HCT116 (cell line): ENCODE measurements around the gene SLC5A1. TPM values are rescaled to one million over a fixed set of nuclear protein-coding genes. Genes with fewer than 3 reads are reported as not detected.

ENCODE experiments used
- ATAC-seq: fragments of 200-7000 bp; cut with Tn5 transposase; 2 replicates; pipeline ENCODE4 v1.9.1; 2020; ENCODE audit warnings: mild to moderate bottlenecking, moderate library complexity
- BruUV-seq: library from RNA; stranded (reverse); fragments of 400-500 nt; replicated peaks from 2 replicates; lab custom pipeline; 2021; lab: Mats Ljungman, UMichigan
- CTCF ChIA-PET: fragments of 300-600 bp; sonication (Branson Sonifier 250); formaldehyde crosslinking; loops from one replicate; lab custom pipeline; 2021; ENCODE audit warnings: antibody characterized with exemption; lab: Charles Lee
- POLR2A ChIA-PET: fragments of 300-600, 350-600 bp; sonication (Branson Sonifier 250); formaldehyde crosslinking; loops from one replicate; lab custom pipeline; 2021; ENCODE audit warnings: antibody characterized with exemption; lab: Charles Lee
- RAD21 ChIA-PET, 2 experiments: fragments of 300-600 bp; sonication (Branson Sonifier 250); formaldehyde crosslinking; loops; one replicate each; lab custom pipeline; 2023; ENCODE audit warnings: low total read pairs in 2 of 2; ENCODE audit not compliant: uncharacterized antibody in 2 of 2, unreplicated experiment in 2 of 2, low non-redundant PET in 1 of 2; lab: Charles Lee
- DNase-seq: peaks from one replicate; pipeline ENCODE4 v3.0.0-alpha.2; 2010; ENCODE audit warnings: low read depth, low spot score
- H2AFZ ChIP-seq: fragments of 200-600 bp; shearing (Covaris generic), sonication (generic); 2 replicates; pipeline ENCODE4 v1.6.1; 2017; ENCODE audit warnings: low read depth, mixed run types, mixed read lengths, antibody characterized with exemption, low read length; ENCODE audit not compliant: poor library complexity, severe bottlenecking
- H3K27ac ChIP-seq: 2 replicates; pipeline ENCODE4 v1.5.1; 2012; ENCODE audit warnings: low read depth, low read length
- H3K27me3 ChIP-seq: fragments of 200-600 bp; sonication (generic); 2 replicates; pipeline ENCODE4 v1.6.1; 2016; ENCODE audit warnings: mixed run types, low read length, mixed read lengths; ENCODE audit not compliant: insufficient read depth
- H3K36me3 ChIP-seq, 2 experiments: fragments of 200-500 bp in 1 of 2; fragments of 200-600 bp in 1 of 2; sonication (Bioruptor generic) in 1 of 2; sonication (generic) in 1 of 2; 2 replicates each; pipeline versions ENCODE4 v1.5.1 to v1.6.1; 2014 to 2016; ENCODE audit warnings: low read length in 2 of 2, inconsistent platforms in 1 of 2, mixed read lengths in 1 of 2, mixed run types in 1 of 2; ENCODE audit not compliant: insufficient read depth in 2 of 2, control insufficient read depth in 1 of 2
- H3K4me1 ChIP-seq, 2 experiments: fragments of 200-600 bp in 1 of 2; sonication (generic) in 1 of 2; 2 replicates each; pipeline versions ENCODE4 v1.5.1 to v1.6.1; 2012 to 2017; ENCODE audit warnings: low read length in 2 of 2, inconsistent platforms in 1 of 2, mild to moderate bottlenecking in 1 of 2, mixed read lengths in 1 of 2, mixed run types in 1 of 2, moderate library complexity in 1 of 2; ENCODE audit not compliant: insufficient read depth in 2 of 2, control insufficient read depth in 1 of 2
- H3K4me2 ChIP-seq: fragments of 200-600 bp; sonication (generic); 2 replicates; pipeline ENCODE4 v1.6.1; 2017; ENCODE audit warnings: mixed run types, low read length, mixed read lengths
- H3K4me3 ChIP-seq, 2 experiments: fragments of 200-600 bp in 1 of 2; sonication (generic) in 1 of 2; replicated peaks in 1 of 2; 2 replicates each; pipeline ENCODE4 v1.5.1; 2011 to 2016; ENCODE audit warnings: low read length in 2 of 2, control low read depth in 1 of 2, low read depth in 1 of 2, mild to moderate bottlenecking in 1 of 2, mixed read lengths in 1 of 2, mixed run types in 1 of 2
- H3K79me2 ChIP-seq: fragments of 200-600 bp; sonication (generic); 2 replicates; pipeline ENCODE4 v1.6.1; 2017; ENCODE audit warnings: mild to moderate bottlenecking, mixed run types, low read length, moderate library complexity, mixed read lengths; ENCODE audit not compliant: insufficient read depth
- H3K9ac ChIP-seq: fragments of 200-600 bp; sonication (generic); 2 replicates; pipeline ENCODE4 v1.6.1; 2016; ENCODE audit warnings: low read length, mixed read lengths
- H3K9me2 ChIP-seq: fragments of 200-600 bp; sonication (generic), shearing (Covaris generic); 2 replicates; pipeline ENCODE4 v1.6.1; 2017; ENCODE audit warnings: mixed run types, mild to moderate bottlenecking, moderate library complexity; ENCODE audit not compliant: insufficient read depth
- H3K9me3 ChIP-seq, 2 experiments: fragments of 200-500 bp in 1 of 2; fragments of 200-600 bp in 1 of 2; sonication (Bioruptor generic) in 1 of 2; sonication (generic) in 1 of 2; 2 replicates each; pipeline ENCODE4 v1.6.1; 2014 to 2017; ENCODE audit warnings: low read length in 2 of 2, mixed read lengths in 2 of 2, inconsistent platforms in 1 of 2, low read depth in 1 of 2, mild to moderate bottlenecking in 1 of 2, mixed run types in 1 of 2, moderate library complexity in 1 of 2; ENCODE audit not compliant: control insufficient read depth in 1 of 2, insufficient read depth in 1 of 2
- H4K20me1 ChIP-seq: fragments of 200-600 bp; sonication (generic), shearing (Covaris generic); 2 replicates; pipeline ENCODE4 v1.6.1; 2017; ENCODE audit warnings: mixed run types, mild to moderate bottlenecking, moderate library complexity; ENCODE audit not compliant: insufficient read depth
- CEBPB ChIP-seq: IDR thresholded peaks from 2 replicates; pipeline ENCODE4 v1.6.1; 2012; ENCODE audit warnings: low read depth
- EGR1 ChIP-seq: IDR thresholded peaks from 2 replicates; pipeline ENCODE4 v1.6.1; 2012; ENCODE audit warnings: low read depth
- ELF1 ChIP-seq: IDR thresholded peaks from 2 replicates; pipeline ENCODE4 v1.6.1; 2012; ENCODE audit warnings: low read depth, borderline replicate concordance
- FOSL1 ChIP-seq: IDR thresholded peaks from 2 replicates; pipeline ENCODE4 v1.6.1; 2012; ENCODE audit warnings: low read depth
- JUND ChIP-seq: IDR thresholded peaks from 2 replicates; pipeline ENCODE4 v1.6.1; 2012
- POLR2AphosphoS5 ChIP-seq: IDR thresholded peaks from 2 replicates; pipeline ENCODE4 v1.6.1; 2011; ENCODE audit warnings: mild to moderate bottlenecking, low read depth, low read length, moderate library complexity
- SIN3A ChIP-seq: IDR thresholded peaks from 2 replicates; pipeline ENCODE4 v1.6.1; 2012; ENCODE audit warnings: low read depth
- YY1 ChIP-seq: IDR thresholded peaks from 2 replicates; pipeline ENCODE4 v1.6.1; 2011; ENCODE audit warnings: low read length, low read depth, moderate library complexity, mild to moderate bottlenecking; ENCODE audit not compliant: insufficient replicate concordance; ENCODE audit errors: extremely low read depth
- intact Hi-C: fragments of 100-400 bp; cut with micrococcal nuclease; formaldehyde crosslinking; loops from 2 replicates; pipeline ENCODE4 v1.10.0; 2022
- total RNA-seq: library from RNA; stranded (reverse); gene quantifications from one replicate; pipeline ENCODE4 v1.2.1, GENCODE V29; 2021; ENCODE audit not compliant: unreplicated experiment
- TF ChIP-seq, protein P1 (sequence below): IDR thresholded peaks from 2 replicates; pipeline ENCODE4 v1.6.1; 2011; ENCODE audit warnings: mild to moderate bottlenecking, low read length, moderate library complexity; ENCODE audit not compliant: insufficient replicate concordance; ENCODE audit errors: extremely low read depth
- TF ChIP-seq, protein P2 (sequence below): IDR thresholded peaks from 2 replicates; pipeline ENCODE4 v1.6.1; 2012; ENCODE audit warnings: low read depth
- TF ChIP-seq, protein P3 (sequence below), 3 experiments: fragments of 200-600 bp in 1 of 3; sonication (generic) in 1 of 3; IDR thresholded peaks in 2 of 3; conservative IDR thresholded peaks in 1 of 3; 2 replicates each; pipeline ENCODE4 v1.5.1; 2012 to 2017; ENCODE audit warnings: low read depth in 2 of 3, low read length in 2 of 3, antibody characterized with exemption in 1 of 3, borderline replicate concordance in 1 of 3, control low read depth in 1 of 3, mild to moderate bottlenecking in 1 of 3, mixed read lengths in 1 of 3, mixed run types in 1 of 3, moderate library complexity in 1 of 3; ENCODE audit not compliant: insufficient read depth in 1 of 3
- TF ChIP-seq, protein P4 (sequence below): IDR thresholded peaks from 2 replicates; pipeline ENCODE4 v1.6.1; 2012
- TF ChIP-seq, protein P5 (sequence below): IDR thresholded peaks from 2 replicates; pipeline ENCODE4 v1.6.1; 2012

Gene SLC5A1
- total RNA-seq, 1 experiment from 2014 or later, result 0.32 TPM

DNA sequence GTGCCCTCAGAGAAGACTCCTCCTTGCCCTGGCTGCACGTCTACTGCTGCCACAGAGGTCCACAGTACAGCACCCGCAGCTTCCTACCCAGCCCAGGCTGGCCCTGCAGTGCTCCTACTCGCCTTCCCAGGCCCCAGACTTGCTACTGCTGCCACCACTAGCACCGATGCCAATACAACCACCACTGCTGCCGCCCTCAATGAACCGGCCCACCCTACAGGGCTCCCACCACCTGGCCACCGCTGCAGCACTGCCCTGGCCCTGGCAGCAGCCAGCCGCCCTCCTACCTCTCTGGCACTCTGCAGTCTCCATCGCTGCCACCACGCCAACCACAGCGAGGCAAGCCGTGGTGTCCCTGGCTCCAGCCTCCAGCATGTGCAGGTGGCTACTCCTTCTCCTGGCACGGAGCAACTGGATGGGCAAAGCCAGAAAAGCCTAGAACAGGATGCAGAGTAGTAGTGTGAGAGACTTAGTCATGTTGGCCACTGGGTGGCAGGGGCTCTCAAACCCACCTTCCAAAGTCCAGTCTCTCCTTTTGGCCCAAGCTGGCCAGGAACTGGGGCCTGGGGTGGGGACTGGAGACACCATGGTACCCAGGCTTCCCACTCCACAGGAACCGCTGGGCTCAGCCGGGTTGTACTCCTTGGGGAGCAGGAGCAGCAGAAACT is 76.6 kb downstream of the SLC5A1 start:
- POLR2A ChIA-PET, result no interaction called here
- no peaks in the 10 kb centered on the region for H3K79me2 ChIP-seq
- H3K9me3 ChIP-seq, result no peaks in the 10 kb centered on the region
- RAD21 ChIA-PET, result no interaction called here
- H3K4me2 ChIP-seq, result no peak overlapping the region
- no peak overlapping the region for H3K27ac ChIP-seq
- peaks cover 13% of the 10 kb centered on the region for H3K27me3 ChIP-seq
- no peak overlapping the region for H3K4me3 ChIP-seq
- ATAC-seq, result no peak
- BruUV-seq, result no TSS peak
- H3K4me1 ChIP-seq, result no peaks in the 10 kb centered on the region
- TF ChIP-seq, protein P1, sequence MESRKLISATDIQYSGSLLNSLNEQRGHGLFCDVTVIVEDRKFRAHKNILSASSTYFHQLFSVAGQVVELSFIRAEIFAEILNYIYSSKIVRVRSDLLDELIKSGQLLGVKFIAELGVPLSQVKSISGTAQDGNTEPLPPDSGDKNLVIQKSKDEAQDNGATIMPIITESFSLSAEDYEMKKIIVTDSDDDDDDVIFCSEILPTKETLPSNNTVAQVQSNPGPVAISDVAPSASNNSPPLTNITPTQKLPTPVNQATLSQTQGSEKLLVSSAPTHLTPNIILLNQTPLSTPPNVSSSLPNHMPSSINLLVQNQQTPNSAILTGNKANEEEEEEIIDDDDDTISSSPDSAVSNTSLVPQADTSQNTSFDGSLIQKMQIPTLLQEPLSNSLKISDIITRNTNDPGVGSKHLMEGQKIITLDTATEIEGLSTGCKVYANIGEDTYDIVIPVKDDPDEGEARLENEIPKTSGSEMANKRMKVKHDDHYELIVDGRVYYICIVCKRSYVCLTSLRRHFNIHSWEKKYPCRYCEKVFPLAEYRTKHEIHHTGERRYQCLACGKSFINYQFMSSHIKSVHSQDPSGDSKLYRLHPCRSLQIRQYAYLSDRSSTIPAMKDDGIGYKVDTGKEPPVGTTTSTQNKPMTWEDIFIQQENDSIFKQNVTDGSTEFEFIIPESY, result no peak
- TF ChIP-seq, protein P2, sequence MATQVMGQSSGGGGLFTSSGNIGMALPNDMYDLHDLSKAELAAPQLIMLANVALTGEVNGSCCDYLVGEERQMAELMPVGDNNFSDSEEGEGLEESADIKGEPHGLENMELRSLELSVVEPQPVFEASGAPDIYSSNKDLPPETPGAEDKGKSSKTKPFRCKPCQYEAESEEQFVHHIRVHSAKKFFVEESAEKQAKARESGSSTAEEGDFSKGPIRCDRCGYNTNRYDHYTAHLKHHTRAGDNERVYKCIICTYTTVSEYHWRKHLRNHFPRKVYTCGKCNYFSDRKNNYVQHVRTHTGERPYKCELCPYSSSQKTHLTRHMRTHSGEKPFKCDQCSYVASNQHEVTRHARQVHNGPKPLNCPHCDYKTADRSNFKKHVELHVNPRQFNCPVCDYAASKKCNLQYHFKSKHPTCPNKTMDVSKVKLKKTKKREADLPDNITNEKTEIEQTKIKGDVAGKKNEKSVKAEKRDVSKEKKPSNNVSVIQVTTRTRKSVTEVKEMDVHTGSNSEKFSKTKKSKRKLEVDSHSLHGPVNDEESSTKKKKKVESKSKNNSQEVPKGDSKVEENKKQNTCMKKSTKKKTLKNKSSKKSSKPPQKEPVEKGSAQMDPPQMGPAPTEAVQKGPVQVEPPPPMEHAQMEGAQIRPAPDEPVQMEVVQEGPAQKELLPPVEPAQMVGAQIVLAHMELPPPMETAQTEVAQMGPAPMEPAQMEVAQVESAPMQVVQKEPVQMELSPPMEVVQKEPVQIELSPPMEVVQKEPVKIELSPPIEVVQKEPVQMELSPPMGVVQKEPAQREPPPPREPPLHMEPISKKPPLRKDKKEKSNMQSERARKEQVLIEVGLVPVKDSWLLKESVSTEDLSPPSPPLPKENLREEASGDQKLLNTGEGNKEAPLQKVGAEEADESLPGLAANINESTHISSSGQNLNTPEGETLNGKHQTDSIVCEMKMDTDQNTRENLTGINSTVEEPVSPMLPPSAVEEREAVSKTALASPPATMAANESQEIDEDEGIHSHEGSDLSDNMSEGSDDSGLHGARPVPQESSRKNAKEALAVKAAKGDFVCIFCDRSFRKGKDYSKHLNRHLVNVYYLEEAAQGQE, result no peak
- TF ChIP-seq SIN3A, result no peak
- TF ChIP-seq, protein P3, sequence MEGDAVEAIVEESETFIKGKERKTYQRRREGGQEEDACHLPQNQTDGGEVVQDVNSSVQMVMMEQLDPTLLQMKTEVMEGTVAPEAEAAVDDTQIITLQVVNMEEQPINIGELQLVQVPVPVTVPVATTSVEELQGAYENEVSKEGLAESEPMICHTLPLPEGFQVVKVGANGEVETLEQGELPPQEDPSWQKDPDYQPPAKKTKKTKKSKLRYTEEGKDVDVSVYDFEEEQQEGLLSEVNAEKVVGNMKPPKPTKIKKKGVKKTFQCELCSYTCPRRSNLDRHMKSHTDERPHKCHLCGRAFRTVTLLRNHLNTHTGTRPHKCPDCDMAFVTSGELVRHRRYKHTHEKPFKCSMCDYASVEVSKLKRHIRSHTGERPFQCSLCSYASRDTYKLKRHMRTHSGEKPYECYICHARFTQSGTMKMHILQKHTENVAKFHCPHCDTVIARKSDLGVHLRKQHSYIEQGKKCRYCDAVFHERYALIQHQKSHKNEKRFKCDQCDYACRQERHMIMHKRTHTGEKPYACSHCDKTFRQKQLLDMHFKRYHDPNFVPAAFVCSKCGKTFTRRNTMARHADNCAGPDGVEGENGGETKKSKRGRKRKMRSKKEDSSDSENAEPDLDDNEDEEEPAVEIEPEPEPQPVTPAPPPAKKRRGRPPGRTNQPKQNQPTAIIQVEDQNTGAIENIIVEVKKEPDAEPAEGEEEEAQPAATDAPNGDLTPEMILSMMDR (IDR thresholded peaks at IDR 0.05 in 2 of 3, conservative IDR thresholded peaks at IDR 0.05 in 1 of 3; ENCODE audit: borderline replicate concordance in 1 of 3, insufficient read depth in 1 of 3, low read depth in 2 of 3, low read length in 2 of 3), result no peak
- TF ChIP-seq EGR1, result no peak
- TF ChIP-seq YY1, result no peak
- no peak for TF ChIP-seq ELF1
- TF ChIP-seq FOSL1, result no peak
- no peak for TF ChIP-seq CEBPB
- TF ChIP-seq, protein P4, sequence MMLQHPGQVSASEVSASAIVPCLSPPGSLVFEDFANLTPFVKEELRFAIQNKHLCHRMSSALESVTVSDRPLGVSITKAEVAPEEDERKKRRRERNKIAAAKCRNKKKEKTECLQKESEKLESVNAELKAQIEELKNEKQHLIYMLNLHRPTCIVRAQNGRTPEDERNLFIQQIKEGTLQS, result no peak
- no peak for TF ChIP-seq POLR2AphosphoS5
- no peak for TF ChIP-seq JUND
- TF ChIP-seq, protein P5, sequence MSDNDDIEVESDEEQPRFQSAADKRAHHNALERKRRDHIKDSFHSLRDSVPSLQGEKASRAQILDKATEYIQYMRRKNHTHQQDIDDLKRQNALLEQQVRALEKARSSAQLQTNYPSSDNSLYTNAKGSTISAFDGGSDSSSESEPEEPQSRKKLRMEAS, result no peak
- CTCF ChIA-PET, result no interaction called here
- no peaks in the 10 kb centered on the region for H3K36me3 ChIP-seq
- no peak overlapping the region for H2AFZ ChIP-seq
- H4K20me1 ChIP-seq, result no peaks in the 10 kb centered on the region
- no peak overlapping the region for H3K9ac ChIP-seq
- intact Hi-C loops, result no loop called here
- no peaks in the 10 kb centered on the region for H3K9me2 ChIP-seq
- no peak for DNase-seq
